Endothelial cell (in vitro differentiated cells): ENCODE results near the gene HDGFL2. TPM values are rescaled to one million over a fixed set of nuclear protein-coding genes. Genes with fewer than 3 reads are reported as not detected.
A peak's percentile ranks its signal among the peaks of the same experiment; 100 is the strongest.

ENCODE experiments used
- DNase-seq: peaks from one replicate; pipeline ENCODE4 v3.0.0; 2021; ENCODE audit warnings: low spot score
- H3K27ac Mint-ChIP-seq: one replicate; pipeline ENCODE4 v1.8.0; 2021; ENCODE audit warnings: mixed read lengths, inconsistent platforms; ENCODE audit not compliant: unreplicated experiment
- H3K27me3 Mint-ChIP-seq: one replicate; pipeline ENCODE4 v1.8.0; 2021; ENCODE audit warnings: mild to moderate bottlenecking, moderate library complexity, mixed read lengths, inconsistent platforms; ENCODE audit not compliant: unreplicated experiment
- H3K36me3 Mint-ChIP-seq: one replicate; pipeline ENCODE4 v1.8.0; 2021; ENCODE audit warnings: mild to moderate bottlenecking, low read depth, mixed read lengths, inconsistent platforms; ENCODE audit not compliant: unreplicated experiment
- H3K4me1 Mint-ChIP-seq: one replicate; pipeline ENCODE4 v1.8.0; 2021; ENCODE audit warnings: mild to moderate bottlenecking, mixed read lengths, inconsistent platforms; ENCODE audit not compliant: unreplicated experiment
- H3K4me3 Mint-ChIP-seq: one replicate; pipeline ENCODE4 v1.8.0; 2021; ENCODE audit warnings: mild to moderate bottlenecking, mixed read lengths, inconsistent platforms; ENCODE audit not compliant: unreplicated experiment
- H3K9me3 Mint-ChIP-seq: one replicate; pipeline ENCODE4 v1.8.0; 2021; ENCODE audit warnings: mixed read lengths, inconsistent platforms; ENCODE audit not compliant: unreplicated experiment
- CTCF ChIP-seq: fragments of 200-600 bp; sonication (generic); IDR thresholded peaks from one replicate; pipeline ENCODE4 v1.5.0; 2021; ENCODE audit warnings: antibody characterized with exemption; ENCODE audit not compliant: unreplicated experiment
- total RNA-seq: library from RNA; stranded (reverse); fragmentation: NEBNext Ultra II Directional; extraction: Animal tissue kit (Norgen Biotek cat#: 25700); gene quantifications from one replicate; pipeline ENCODE4 v1.2.1, GENCODE V29; 2021; ENCODE audit not compliant: unreplicated experiment

HDGFL2 gene
- total RNA-seq, 1 donor from 2014 or later = 107 TPM

GRCh38 chr19:4441994-4442818 lies 29.9 kb upstream of the HDGFL2 start:
- DNase-seq = no peak
- Mint-ChIP-seq H3K9me3 (no peaks in the 10 kb centered on the region), H3K4me1 (peaks cover 3% of the 10 kb centered on the region), H3K4me3 (peak overlapping the region; percentile 56), H3K36me3 (peaks cover 8% of the 10 kb centered on the region), H3K27me3 (peaks cover 7% of the 10 kb centered on the region), H3K27ac (peak overlapping the region; percentile 15)
- TF ChIP-seq CTCF = no peak

GRCh38 chr19:4442819-4443146 lies 29.3 kb upstream of the HDGFL2 start:
- H3K27ac Mint-ChIP-seq = no peak overlapping the region
- H3K27me3 Mint-ChIP-seq = peaks cover 7% of the 10 kb centered on the region
- no peak overlapping the region for H3K4me3 Mint-ChIP-seq
- H3K9me3 Mint-ChIP-seq = no peaks in the 10 kb centered on the region
- H3K36me3 Mint-ChIP-seq = peaks cover 8% of the 10 kb centered on the region
- TF ChIP-seq CTCF = no peak
- no peak for DNase-seq
- peaks cover 3% of the 10 kb centered on the region for H3K4me1 Mint-ChIP-seq

GRCh38 chr19:4443188-4443587 lies 28.9 kb upstream of the HDGFL2 start:
- DNase-seq = no peak
- Mint-ChIP-seq H3K36me3 (peaks cover 8% of the 10 kb centered on the region), H3K27me3 (peaks cover 7% of the 10 kb centered on the region), H3K4me3 (no peak overlapping the region), H3K9me3 (no peaks in the 10 kb centered on the region), H3K27ac (no peak overlapping the region), H3K4me1 (peaks cover 3% of the 10 kb centered on the region)
- TF ChIP-seq CTCF = no peak

GRCh38 chr19:4443966-4444764 lies 27.9 kb upstream of the HDGFL2 start:
- H3K4me3 Mint-ChIP-seq = no peak overlapping the region
- peaks cover 3% of the 10 kb centered on the region for H3K4me1 Mint-ChIP-seq
- no peak overlapping the region for H3K27ac Mint-ChIP-seq
- no peak for TF ChIP-seq CTCF
- no peaks in the 10 kb centered on the region for H3K9me3 Mint-ChIP-seq
- DNase-seq = no peak
- peaks cover 8% of the 10 kb centered on the region for H3K36me3 Mint-ChIP-seq
- peaks cover 7% of the 10 kb centered on the region for H3K27me3 Mint-ChIP-seq
